GM12891 (cell line): ENCODE results near the gene UGGT1.

Experiments
- DNase-seq: peaks from one replicate; pipeline ENCODE4 v3.0.0; 2011; ENCODE audit warnings: low spot score; ENCODE audit not compliant: insufficient read length
- FAIRE-seq: peaks from 2 replicates; lab custom pipeline; 2011; peaks lifted over from hg19 to GRCh38; lab: Jason Lieb, UNC
- PAX5 ChIP-seq: IDR thresholded peaks from 2 replicates; pipeline ENCODE4 v1.6.1; 2011; ENCODE audit warnings: low read length, moderate library complexity, mild to moderate bottlenecking; ENCODE audit not compliant: insufficient read depth, severe bottlenecking
- POLR2A ChIP-seq: IDR thresholded peaks from 2 replicates; pipeline ENCODE4 v1.6.1; 2011; ENCODE audit warnings: low read depth, low read length, control low read depth
- POLR2AphosphoS5 ChIP-seq: IDR thresholded peaks from 2 replicates; pipeline ENCODE4 v1.6.1; 2011; ENCODE audit warnings: low read depth, low read length, control low read depth
- POU2F2 ChIP-seq: IDR thresholded peaks from 2 replicates; pipeline ENCODE4 v1.6.1; 2011; ENCODE audit warnings: low read depth, mild to moderate bottlenecking, control low read depth, low read length, moderate library complexity
- SPI1 ChIP-seq: IDR thresholded peaks from 2 replicates; pipeline ENCODE4 v1.6.1; 2011; ENCODE audit warnings: low read depth, low read length, control low read depth
- TAF1 ChIP-seq: IDR thresholded peaks from 2 replicates; pipeline ENCODE4 v1.6.1; 2011; ENCODE audit warnings: low read depth, low read length, control low read depth

Gene UGGT1

GRCh38 chr2:128064353-128064752 lies 26.6 kb upstream of the UGGT1 start:
- DNase-seq (no peak), FAIRE-seq (no peak)
- TF ChIP-seq POU2F2 (no peak), SPI1 (no peak), POLR2AphosphoS5 (no peak), TAF1 (no peak), POLR2A (no peak), PAX5 (no peak)

- FAIRE-seq = no peak
- no peak for TF ChIP-seq POU2F2
- no peak for TF ChIP-seq PAX5
- TF ChIP-seq POLR2AphosphoS5 = no peak
- TF ChIP-seq POLR2A = no peak
- TF ChIP-seq TAF1 = no peak
- no peak for TF ChIP-seq SPI1
- no peak for DNase-seq
These were observed 21.2 kb upstream of the UGGT1 start for GRCh38 chr2:128069769-128070168.

- no peak for DNase-seq
- no peak for FAIRE-seq
- TF ChIP-seq SPI1 (no peak), PAX5 (no peak), POLR2A (no peak), POU2F2 (no peak), POLR2AphosphoS5 (no peak), TAF1 (no peak)
These were observed 17.7 kb upstream of the UGGT1 start for GRCh38 chr2:128073278-128073677.

- DNase-seq (no peak), FAIRE-seq (no peak)
- no peak for TF ChIP-seq POU2F2
- TF ChIP-seq TAF1 = no peak
- TF ChIP-seq POLR2AphosphoS5 = no peak
- TF ChIP-seq SPI1 = no peak
- TF ChIP-seq POLR2A = no peak
- TF ChIP-seq PAX5 = no peak
These were observed 14.4 kb upstream of the UGGT1 start for GRCh38 chr2:128076461-128077106.

GRCh38 chr2:128084757-128085156 lies 6.2 kb upstream of the UGGT1 start:
- no peak for TF ChIP-seq POLR2AphosphoS5
- no peak for TF ChIP-seq SPI1
- no peak for TF ChIP-seq POLR2A
- TF ChIP-seq POU2F2 = no peak
- TF ChIP-seq TAF1 = no peak
- TF ChIP-seq PAX5 = no peak
- no peak for DNase-seq
- FAIRE-seq = no peak

- FAIRE-seq (no peak), DNase-seq (no peak)
- TF ChIP-seq SPI1 = no peak
These were observed 4.8 kb upstream of the UGGT1 start for GRCh38 chr2:128086244-128086643.

GRCh38 chr2:128090575-128090944 lies 440 bp upstream of the UGGT1 start:
- FAIRE-seq = no peak
- DNase-seq = no peak
- TF ChIP-seq POLR2A = no peak
- TF ChIP-seq PAX5 = no peak
- TF ChIP-seq TAF1 = no peak
- no peak for TF ChIP-seq POU2F2

- TF ChIP-seq SPI1 (no peak), POU2F2 (no peak), TAF1 (peak; percentile 11; the same call in 1 of the 2 replicates)
- FAIRE-seq (no peak), DNase-seq (no peak)
These were observed 703 bp downstream of the UGGT1 start for GRCh38 chr2:128091726-128092080.

GRCh38 chr2:128092656-128093055 lies 1.7 kb downstream of the UGGT1 start:
- TF ChIP-seq POLR2AphosphoS5 = no peak
- TF ChIP-seq TAF1 = no peak
- TF ChIP-seq POU2F2 = no peak
- no peak for TF ChIP-seq POLR2A
- no peak for TF ChIP-seq PAX5
- no peak for TF ChIP-seq SPI1
- FAIRE-seq (no peak), DNase-seq (no peak)

GRCh38 chr2:128093762-128094161 lies 2.8 kb downstream of the UGGT1 start:
- DNase-seq = no peak
- FAIRE-seq = no peak
- TF ChIP-seq POU2F2 = no peak
- no peak for TF ChIP-seq POLR2AphosphoS5
- TF ChIP-seq PAX5 = no peak
- no peak for TF ChIP-seq POLR2A
- no peak for TF ChIP-seq TAF1
- TF ChIP-seq SPI1 = no peak
